ENCODE measurements around the gene OSTM1. TPM values are rescaled to one million over a fixed set of nuclear protein-coding genes. Genes with fewer than 3 reads are reported as not detected.

Gene OSTM1
- total and polyA plus RNA-seq, 2 of the 13 experiments (the other 11 are each of a cell fraction or from before 2014, with no cell fraction given), result 8.7 to 20.5 TPM

DNA sequence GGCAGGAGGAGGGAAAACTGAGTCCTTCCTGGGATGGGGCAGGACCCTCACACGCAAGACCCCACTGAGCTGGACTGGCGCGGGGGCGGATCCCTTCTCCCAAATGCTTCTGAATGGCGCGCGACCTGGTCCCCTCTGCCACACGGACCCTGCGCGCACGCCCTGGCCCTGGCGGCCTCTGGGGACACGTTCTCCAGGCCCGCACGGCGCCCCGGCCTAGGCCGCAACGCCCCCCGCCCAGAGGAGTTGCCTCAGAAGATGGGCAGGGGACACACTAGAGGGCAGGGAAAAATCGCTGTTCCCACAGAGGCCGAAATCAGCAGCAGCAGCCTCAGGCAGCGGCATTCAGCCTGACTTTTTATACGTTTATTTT, 45.2 kb upstream of the OSTM1 start (continued):
- TF ChIP-seq, protein P1, sequence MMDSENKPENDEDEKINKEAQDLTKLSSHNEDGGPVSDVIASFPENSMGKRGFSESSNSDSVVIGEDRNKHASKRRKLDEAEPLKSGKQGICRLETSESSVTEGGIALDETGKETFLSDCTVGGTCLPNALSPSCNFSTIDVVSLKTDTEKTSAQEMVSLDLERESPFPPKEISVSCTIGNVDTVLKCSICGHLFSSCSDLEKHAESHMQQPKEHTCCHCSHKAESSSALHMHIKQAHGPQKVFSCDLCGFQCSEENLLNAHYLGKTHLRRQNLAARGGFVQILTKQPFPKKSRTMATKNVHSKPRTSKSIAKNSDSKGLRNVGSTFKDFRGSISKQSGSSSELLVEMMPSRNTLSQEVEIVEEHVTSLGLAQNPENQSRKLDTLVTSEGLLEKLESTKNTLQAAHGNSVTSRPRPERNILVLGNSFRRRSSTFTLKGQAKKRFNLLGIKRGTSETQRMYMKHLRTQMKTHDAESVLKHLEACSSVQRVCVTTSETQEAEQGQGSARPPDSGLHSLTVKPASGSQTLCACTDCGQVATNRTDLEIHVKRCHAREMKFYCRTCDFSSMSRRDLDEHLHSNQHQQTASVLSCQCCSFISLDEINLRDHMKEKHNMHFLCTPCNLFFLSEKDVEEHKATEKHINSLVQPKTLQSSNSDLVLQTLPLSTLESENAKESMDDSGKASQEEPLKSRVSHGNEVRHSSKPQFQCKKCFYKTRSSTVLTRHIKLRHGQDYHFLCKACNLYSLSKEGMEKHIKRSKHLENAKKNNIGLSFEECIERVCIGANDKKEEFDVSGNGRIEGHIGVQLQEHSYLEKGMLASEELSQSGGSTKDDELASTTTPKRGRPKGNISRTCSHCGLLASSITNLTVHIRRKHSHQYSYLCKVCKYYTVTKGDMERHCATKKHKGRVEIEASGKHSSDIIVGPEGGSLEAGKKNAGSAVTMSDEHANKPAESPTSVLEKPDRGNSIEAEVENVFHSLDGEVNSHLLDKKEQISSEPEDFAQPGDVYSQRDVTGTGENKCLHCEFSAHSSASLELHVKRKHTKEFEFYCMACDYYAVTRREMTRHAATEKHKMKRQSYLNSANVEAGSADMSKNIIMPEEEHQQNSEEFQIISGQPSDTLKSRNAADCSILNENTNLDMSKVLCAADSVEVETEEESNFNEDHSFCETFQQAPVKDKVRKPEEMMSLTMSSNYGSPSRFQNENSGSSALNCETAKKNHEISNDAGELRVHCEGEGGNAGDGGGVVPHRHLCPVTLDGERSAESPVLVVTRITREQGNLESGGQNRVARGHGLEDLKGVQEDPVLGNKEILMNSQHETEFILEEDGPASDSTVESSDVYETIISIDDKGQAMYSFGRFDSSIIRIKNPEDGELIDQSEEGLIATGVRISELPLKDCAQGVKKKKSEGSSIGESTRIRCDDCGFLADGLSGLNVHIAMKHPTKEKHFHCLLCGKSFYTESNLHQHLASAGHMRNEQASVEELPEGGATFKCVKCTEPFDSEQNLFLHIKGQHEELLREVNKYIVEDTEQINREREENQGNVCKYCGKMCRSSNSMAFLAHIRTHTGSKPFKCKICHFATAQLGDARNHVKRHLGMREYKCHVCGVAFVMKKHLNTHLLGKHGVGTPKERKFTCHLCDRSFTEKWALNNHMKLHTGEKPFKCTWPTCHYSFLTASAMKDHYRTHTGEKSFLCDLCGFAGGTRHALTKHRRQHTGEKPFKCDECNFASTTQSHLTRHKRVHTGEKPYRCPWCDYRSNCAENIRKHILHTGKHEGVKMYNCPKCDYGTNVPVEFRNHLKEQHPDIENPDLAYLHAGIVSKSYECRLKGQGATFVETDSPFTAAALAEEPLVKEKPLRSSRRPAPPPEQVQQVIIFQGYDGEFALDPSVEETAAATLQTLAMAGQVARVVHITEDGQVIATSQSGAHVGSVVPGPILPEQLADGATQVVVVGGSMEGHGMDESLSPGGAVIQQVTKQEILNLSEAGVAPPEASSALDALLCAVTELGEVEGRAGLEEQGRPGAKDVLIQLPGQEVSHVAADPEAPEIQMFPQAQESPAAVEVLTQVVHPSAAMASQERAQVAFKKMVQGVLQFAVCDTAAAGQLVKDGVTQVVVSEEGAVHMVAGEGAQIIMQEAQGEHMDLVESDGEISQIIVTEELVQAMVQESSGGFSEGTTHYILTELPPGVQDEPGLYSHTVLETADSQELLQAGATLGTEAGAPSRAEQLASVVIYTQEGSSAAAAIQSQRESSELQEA (CRISPR knock-in tag; IDR thresholded peaks at IDR 0.05; ENCODE audit: not compliant biosample characterization), result no peak
- TF ChIP-seq ZNF572 (CRISPR knock-in tag; IDR thresholded peaks at IDR 0.05) (no peak), KLF13 (CRISPR knock-in tag; IDR thresholded peaks at IDR 0.05) (no peak), NCOR1 (IDR thresholded peaks at IDR 0.05; ENCODE audit: borderline replicate concordance, low read length) (no peak), ZNF556 (CRISPR knock-in tag; IDR thresholded peaks at IDR 0.05; ENCODE audit: borderline replicate concordance) (no peak), ZNF350 (CRISPR knock-in tag; IDR thresholded peaks at IDR 0.05; ENCODE audit: borderline replicate concordance, low read depth) (no peak), NKX3-1 (CRISPR knock-in tag; IDR thresholded peaks at IDR 0.05) (no peak), PAX8 (CRISPR knock-in tag; IDR thresholded peaks at IDR 0.05; ENCODE audit: borderline replicate concordance) (no peak), ZNF280D (CRISPR knock-in tag; IDR thresholded peaks at IDR 0.05) (no peak), ZNF235 (CRISPR knock-in tag; IDR thresholded peaks at IDR 0.05; ENCODE audit: borderline replicate concordance) (no peak)
- TF ChIP-seq, protein P2, sequence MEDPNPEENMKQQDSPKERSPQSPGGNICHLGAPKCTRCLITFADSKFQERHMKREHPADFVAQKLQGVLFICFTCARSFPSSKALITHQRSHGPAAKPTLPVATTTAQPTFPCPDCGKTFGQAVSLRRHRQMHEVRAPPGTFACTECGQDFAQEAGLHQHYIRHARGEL (CRISPR knock-in tag; IDR thresholded peaks at IDR 0.05), result no peak
